Stimulated activated CD4-positive, alpha-beta T cell treated with anti-CD3 and anti-CD28 coated beads, Interleukin-2, amount 100 ng/mL, for 24 hours (primary cell): ENCODE results near the gene ATP5F1A.
"Not testable (repeated sequence)": the region's sequence is repeated elsewhere in the genome, so short reads cannot be mapped to it uniquely, and the experiment has no call there.

Source experiments
- DNase-seq, 2 donors: peaks; one replicate each; pipeline ENCODE4 v3.0.0-alpha.2; 2020

Gene ATP5F1A

DNA sequence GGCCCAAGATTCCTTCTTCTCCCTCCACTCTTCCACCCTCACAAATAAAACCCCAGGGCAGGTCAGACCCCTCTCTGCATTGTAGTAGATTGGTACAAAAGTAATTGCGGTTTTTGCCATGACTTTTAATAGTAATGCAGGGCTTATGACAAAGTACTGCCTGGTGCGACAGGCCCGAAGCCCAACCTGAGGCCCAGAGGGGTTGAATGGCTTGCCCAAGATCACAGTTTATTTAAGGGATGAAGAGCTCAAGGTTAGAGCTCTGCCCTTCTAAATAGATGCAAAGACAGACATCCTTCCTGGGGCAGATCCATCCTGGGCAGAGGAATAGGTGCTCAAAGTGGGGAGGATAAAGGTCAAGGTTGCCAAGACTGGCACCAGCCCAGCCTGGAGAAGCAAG is 25.1 kb downstream of the ATP5F1A start:
- DNase-seq: no peak

DNA sequence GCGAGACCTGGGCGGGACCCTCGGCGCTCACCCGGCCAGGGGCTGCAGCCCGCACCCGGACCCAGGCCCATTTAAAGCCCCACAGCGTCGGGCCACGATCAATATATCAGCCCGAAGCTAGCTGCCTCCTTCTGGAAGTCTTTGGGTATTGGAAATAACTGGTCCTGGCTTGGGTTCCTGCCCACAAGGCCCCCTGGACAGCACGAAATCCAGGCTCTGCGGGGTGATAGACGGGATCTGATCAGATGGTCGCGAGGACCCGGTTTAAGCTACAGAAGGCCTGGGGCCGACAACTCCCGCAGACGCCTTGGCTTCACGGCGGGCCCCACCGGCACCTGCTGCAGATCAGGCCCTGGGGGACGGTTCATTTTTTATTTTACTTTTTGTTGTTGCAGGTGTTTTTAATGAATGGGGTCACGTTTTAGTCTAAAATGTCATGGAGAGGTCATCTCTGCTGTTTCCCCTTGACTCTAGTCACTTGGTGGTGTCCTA is 25.7 kb downstream of the ATP5F1A start:
- no peak for DNase-seq

DNA sequence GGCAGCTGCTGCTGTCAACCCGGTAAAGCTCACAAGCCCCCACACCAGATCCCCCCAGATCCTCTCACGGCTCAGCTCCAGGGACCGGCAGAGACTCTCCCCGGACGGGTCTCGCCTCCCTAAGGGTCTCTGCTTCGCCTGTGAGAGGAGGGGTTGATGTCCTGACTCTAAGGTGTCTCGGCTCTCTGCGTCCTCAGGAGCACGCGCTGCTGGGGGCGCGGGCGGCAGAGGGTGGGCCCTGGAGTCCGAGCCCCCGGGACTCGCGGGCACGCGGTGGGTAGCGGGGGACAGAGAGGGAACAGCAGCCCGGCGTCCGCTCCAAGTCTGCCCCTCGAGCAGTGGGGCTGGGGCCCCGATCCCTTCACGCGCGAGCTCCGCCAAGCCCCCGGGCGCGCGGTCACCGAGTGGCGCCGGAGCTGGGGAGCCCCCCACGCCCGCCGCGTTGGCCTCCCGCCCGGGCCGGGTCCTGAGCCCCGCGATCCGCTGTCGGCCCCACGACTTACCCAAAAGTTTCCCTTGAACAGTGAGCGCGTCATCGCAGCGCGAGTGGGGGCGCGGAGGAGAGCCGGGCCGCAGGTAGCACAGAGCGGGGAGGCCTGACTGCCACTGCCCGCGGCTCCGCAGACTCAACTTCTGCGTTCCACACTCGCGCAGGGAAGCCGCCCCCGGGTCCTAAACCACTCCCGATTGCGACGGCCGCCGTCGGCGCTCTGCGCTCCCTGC is 26.3 kb downstream of the ATP5F1A start, which contains the start of gene PSTPIP2:
Gene PSTPIP2 (minus strand): TSS at position 608 of the 723 bp plus-strand sequence. CDS start 72 bp downstream, at position 536.
- peak; percentile 68 to 73 for DNase-seq

DNA sequence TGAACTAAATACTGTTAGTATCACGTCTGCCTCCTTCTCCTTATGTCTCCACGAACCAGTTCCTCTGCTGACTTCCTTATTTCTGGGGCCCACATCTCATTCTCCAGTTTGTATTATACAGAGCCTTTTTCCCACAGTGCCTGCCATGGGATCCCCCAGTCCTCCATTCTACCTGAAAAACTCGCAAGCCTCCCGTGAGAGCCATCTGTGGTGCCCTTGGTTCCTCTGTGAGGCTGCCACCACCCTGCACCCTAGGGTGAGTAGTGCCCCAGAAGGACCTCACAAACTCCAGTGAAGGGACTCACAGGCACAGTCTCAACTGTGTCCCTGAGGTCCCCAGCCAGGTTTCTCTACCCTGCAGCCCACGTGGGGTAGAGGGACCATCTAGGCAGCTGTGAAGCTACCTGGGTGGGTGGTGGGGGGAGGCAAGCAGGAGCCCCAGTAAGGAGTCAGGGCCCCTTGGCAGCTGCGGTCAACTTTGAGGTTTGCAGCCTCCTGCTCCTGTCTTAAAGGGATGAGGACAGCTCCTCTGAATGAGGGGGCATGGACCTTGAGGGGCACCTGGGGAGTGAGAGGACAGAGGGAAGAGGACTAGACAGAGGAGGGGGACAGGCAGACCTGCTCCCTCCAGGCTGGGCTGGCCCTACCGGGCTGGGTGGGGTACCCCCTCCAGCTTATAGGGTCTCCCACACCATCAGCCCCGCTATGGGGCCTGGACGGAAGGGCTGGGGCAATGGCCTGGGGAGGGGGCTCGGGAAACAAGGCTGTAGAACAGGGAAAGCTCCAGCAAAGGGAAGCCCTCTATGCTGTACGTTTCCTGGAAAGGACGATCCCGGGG is 27.1 kb downstream of the ATP5F1A start:
- DNase-seq: peak in 1 of 2 donors; percentile 18

DNA sequence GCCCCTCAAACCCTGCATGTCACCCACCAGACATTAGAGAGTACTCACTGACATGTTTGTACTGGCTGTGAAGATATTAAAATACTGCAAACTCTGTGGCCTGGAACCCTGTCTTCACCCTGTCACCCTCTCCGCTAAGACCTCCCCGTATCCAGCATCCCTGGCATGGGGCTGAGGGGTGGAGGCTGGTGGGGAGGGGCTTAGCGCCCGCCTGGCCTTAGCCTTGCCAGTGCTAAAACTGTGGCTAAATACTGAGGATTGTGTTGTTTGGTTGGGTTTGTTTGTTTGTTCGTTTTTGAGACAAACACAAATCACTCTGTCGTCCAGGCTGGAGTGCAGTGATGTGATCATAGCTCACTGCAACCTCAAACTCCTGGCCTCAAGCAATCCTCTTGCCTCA is 27.9 kb downstream of the ATP5F1A start:
- DNase-seq: no peak

DNA sequence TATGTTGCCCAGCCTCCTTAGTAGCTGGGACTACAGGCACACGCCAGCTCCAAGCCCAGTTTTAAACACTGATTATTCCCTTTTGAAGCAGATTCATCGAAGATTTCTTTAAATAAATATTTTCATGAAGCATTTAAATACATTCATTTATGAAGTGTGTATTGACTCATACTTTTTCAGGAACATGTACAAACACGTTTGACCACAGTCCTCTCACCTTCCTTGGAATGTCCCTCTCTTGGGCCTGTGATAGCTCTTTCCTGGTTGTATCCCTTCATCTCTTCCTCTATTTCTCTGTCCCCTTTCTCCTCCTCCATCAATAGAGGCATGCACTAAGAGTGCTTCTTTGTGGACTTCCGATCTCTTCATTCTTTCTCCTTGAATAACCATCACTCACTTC is 28.6 kb downstream of the ATP5F1A start:
- no peak for DNase-seq

DNA sequence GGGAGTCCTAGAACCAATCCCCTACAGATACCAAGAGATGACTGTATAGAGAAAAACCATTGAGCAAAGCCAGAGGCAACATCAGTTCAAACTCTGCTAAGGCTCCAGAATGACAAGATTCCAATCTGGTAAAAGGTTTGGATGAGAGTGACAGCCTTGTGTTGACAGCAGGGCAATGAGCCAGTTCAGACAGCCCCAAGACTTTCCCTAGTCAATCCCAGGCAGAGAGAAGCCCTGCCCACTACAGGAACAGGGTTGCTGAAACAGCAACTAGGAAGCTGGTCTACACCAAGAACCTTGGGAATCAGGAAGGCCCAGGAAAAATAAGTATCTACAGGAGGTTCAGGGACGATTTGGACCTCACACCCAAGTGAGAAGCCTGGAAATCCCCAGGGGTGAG is 29.3 kb downstream of the ATP5F1A start:
- no peak for DNase-seq

DNA sequence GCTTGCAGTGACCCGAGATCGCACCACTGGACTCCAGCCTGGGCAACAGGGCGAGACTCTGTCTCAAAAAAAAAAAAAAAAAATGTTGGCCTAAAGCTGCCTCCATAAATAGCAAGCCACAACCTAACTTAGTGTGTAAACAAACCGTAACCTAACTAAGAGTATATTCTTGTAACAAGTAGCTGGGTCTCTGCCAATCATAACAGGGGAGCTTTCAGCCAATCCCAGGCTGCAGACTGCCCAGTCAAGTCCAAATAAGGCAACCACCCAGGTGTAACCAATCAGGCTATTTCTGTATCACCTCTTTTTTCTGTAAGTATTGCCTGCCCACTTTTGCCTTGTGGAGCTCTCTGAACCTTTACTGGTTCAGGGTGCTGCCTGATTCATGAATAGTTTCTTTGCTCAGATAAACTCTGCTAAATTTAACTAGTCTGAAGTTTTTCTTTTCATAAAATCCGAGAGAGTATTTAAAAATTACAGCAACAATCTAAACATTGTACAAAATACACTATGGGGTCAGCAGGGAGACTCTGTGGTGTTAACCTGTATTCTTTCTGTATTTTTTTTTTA is 30.6 kb downstream of the ATP5F1A start:
- no peak for DNase-seq

DNA sequence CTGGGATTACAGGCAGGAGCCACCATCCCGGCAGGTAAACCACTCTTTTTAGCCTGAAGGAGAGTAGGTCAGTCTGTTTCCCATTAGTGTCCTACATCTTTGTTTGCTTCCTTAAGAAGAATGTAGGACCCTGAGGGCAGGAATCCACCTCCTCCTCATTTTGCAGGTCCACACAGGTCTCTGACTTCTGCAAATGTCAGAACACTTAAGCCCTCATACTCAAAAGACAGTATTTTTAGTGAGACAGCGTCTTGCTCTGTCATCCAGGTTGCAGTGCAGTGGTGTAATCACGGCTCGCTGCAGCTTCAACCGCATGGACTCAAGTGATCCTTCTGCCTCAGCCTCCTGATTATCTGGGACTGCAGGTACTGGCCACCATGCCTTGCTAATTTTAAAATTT is 35.3 kb downstream of the ATP5F1A start:
- DNase-seq: no peak

DNA sequence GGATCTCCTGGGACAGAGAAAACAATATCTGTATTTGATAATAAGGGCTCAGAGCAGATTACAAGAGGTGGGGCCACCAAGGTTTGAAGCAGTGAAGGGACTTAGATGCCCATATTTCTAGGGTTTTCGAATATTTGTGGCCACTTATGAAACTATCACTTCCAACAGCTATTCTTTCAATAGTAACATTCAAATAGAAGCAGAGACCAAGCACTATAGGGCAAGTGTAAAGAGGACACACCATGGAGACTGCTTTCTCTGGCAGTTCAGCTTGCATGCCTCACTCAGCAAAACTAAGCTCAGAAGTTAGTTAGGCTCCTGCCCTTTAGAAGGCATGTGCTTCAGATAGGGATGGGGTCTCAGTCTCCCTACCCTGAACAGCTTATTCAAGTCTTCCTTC is 36.3 kb downstream of the ATP5F1A start:
- no peak for DNase-seq

DNA sequence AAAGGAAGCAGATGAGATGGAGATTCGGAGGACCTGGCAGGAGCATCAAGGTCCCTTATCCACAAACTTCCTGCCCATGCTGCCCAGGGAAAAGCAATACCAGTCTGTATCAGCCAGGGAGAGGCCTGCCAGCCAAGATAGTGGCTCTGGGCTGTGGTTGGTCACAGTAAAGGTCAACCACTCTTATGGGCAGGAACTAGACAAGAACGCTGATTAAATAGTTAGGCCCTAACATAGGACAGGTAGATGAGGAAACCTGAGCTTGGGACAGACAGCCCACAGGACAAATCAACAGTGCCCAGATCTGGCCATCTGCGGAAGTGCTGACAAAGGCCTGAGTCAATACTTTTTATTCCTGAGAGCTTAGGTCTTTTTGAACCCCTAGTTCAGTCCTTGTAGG is 36.7 kb downstream of the ATP5F1A start:
- no peak for DNase-seq

DNA sequence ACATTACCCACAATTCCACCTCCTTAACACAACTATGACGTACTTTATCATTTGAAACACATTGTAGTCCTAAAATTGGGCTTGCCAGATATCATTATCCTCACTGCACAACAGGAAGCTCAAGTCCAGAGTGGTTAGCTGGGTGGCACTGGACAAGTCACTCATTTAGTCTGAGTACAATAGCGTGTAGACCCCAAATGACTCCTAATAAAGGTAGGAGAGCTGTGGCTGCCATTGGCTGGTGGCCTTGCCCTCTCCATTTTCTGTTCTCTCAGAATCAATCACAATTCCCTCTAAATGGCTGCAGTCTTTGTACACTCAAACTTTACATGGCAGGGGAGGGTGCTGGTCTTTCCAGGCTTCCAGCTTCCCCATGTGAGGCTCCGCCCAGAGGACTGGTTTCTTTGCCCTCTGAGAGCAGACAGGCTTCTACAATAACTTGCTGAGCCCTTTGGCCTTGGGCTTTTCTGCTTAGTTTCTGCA is 37.7 kb downstream of the ATP5F1A start:
- DNase-seq: no peak

DNA sequence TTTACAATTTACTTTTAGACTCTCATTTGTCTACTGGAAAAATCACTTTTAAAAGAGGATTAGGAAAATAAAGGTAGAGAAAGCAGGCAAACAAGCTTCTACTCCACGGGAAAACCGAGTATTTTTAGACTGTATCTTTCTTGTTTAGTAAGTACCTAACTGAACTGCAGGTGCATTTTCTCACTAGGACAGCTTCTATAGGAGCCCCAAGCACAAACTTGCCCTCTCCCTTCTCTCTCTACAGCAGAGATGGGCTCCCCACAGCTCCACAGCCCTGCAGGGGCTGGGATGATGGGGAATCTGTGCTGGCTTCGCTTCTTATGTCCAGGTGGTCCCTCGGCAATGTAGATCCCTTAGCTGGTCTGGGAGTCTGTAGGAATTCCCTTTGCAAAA is 42.3 kb downstream of the ATP5F1A start:
- no peak for DNase-seq

DNA sequence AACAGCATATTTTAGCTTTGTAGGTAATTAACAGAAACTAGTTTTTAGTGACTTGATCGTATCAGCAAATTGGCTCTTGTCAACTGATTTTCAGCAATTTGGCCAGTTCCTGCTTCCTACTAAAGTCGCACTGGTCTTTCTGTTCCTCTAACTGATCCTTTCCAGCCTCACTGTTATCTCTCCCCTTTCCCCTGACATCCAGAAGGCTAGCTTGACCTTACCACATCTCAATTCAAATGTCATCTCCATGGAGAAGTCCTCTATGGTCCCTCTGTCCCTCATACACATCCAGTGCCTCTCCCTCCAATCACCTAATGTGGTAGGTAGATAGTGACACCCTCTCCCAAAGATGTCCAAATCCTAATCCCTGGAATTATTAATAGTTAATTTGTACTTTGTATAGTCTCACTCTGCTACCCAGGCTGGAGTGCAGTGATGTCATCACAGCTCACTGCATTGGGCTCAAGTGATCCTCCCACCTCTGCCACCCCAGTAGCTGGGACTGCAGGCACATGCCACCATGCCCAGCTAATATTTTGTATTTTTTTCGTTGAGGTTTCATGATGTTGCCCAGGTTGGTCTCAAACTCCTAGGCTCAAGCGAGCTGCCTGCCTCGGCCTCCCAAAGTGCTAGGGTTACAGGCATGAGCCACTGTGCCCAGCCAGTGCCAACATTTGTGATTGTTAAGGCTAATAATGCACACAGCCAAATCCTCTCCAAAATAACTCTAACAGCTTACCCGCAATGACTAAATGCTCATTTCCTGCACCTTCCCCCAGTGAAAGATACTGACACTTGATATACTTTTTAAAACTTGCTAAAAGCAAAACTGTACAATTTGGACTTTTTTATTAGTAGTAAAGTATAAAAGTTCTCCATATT is 42.9 kb downstream of the ATP5F1A start:
- DNase-seq: no peak

DNA sequence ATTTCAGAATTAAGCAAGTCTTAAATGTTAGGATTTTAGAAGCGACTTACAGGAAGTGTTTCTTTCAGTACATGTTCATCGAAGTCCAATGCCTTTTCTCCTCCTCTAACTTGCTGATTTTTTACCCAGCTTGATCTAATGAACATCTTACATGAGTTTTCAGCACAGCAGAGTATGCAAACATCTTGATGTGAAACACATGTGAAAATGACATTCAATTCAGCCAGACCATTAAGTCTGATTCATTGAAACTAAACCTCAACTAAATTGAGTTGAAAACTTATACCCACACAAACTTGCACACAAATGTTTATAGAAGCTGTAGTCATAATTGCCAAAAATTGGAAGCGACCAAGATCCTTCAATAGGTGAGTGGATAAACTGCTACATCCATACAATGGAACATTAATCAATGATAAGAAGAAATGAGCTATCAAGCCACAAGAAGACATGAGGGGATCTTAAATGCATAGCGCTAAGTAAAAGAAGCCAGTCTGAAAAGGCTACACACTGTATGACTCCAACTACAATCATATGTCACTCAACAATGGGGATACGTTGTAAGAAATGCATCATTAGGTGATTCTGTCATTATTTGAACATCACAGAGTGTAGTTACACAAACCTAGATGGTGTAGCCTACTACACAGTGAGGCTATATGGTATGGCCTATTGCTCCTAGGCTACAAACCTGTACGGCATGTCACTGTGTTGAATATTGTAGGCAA is 44.6 kb downstream of the ATP5F1A start:
- no peak for DNase-seq

DNA sequence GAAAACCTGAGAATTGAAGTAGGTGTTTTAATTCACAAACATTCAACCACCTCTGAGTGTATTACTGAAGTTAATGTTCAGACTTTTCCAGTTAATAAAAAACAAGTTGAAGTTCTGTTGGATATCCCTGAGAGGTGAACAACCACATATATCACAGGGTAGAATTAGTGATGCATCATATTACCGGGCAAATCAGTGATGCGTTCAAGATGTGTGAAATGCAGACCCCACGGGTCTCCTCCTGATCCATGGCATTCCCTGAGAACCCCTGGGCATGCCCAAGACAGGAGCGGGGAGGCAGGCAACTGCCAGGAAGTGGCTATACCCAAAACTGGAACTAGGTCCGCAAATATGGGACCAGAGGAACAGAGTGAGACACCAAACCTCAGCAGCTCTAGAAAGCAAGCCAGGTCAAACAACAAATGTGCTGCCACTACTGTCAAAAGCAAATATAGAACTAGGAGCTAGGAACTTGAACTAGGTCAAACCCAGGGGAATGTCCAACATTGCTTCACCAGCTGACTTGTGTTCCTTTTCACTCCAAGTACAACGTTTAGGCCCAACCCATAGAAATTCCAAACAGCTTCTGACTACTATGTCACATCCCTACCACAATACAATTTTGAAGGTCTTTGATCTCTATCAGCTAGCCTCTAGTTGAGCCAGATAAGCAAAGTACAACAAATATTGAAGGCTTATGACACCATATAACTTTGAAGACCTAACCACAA is 46.2 kb downstream of the ATP5F1A start:
- DNase-seq: no peak

DNA sequence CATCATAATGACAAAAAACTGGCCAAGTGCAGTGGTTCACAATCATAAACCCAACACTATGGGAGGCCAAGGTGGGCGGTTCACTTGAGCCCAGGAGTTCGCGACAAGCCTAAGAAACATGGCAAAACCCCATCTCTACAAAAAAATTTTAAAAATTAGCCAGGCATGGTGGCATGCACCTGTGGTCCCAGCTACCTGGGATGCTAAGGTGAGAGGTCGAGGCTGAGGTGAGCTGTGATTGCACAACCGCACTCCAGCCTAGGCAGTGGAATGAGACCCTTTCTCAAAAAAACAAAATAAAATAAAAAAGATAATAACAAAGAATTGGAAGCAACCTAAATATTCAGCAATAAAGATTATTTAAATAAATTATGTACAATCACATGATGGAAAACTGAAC is 47.8 kb downstream of the ATP5F1A start:
- no peak for DNase-seq

DNA sequence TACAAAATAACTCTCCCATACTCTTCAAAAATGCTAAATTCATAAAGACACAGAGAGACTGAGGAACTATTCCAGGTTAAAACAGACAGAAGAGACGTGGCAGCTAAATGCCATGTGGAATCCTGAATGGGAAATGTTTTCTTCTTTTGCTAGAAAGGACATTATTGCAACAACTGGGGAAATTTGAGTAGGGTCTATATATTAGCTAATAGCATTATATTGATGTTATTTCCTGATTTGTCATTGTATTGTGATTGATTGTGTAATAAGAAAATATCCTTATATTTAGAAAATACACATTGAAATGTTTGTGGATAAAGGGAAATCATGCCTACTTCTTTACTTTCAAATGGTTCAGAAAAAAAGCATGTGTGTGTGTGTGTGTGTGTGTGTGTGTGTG is 49.5 kb downstream of the ATP5F1A start:
- no peak for DNase-seq

DNA sequence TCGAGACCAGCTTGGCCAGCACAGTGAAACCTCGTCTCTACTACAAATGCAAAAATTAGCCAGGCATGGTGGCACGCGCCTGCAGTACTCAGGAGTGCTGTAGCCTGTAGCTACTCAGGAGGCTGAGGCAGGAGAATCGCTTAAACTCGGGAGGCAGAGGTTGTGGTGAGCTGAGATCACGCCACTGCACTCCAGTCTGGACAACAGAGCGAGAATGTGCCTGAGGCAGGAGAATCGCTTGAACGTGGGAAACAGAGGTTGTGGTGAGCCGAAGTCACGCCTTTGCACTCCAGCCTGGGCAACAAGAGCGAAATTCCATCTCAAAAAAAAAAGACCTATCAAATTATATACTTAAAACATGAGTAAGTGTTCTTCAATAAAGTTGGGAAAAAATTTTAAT is 50.7 kb downstream of the ATP5F1A start:
- DNase-seq: not testable (repeated sequence)

DNA sequence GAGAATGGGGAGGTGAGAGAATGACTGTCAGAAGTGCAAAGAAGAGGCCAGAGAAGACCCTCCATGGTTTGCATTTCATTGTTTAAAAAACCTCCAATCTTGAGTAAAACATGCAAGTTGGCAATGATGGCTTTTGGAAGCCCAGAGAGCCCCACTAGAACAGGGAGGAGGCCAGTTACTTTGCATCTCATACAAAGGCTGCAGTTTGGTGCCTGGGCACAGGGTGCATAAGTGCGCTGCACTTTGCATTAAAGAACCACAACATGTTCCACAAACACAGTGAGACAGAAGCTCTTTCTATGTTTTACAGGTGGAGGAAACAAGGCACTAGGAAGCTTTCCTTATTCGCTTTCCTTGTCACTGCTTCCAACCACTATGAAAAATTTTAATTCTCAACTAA is 51.4 kb downstream of the ATP5F1A start:
- DNase-seq: no peak

DNA sequence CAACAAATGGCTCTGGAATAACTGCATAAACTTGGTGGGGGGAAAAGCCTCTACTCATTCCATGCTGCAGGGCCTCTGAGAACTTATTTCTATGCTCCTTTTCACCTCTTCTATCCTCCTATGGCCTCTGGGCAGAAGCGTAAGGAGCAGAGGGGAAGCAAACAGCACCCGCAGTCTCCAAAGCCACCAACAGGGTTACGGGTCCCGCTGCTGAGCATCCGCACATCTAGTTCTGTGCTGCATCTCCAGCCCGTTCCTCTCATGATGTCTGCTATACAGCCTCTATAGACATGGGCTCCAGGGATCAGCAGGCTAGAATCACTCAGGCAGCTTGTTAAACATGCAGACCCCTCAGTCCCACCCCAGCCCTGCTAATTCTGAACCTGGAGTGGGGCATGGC is 52.0 kb downstream of the ATP5F1A start:
- no peak for DNase-seq
